T47D (cell line): ENCODE measurements around the gene PLA2G4B.

Source experiments
- DNase-seq, 2 experiments: peaks; one replicate each; pipeline versions ENCODE4 v3.0.0 to v3.0.0-alpha.2; 2011 to 2012; ENCODE audit warnings: low read depth in 1 of 2, low spot score in 1 of 2
- JUND ChIP-seq: IDR thresholded peaks from 2 replicates; pipeline ENCODE4 v1.6.1; 2012; ENCODE audit warnings: low read depth
- in situ Hi-C: cut with HindIII; loops from 2 replicates; pipeline ENCODE4 v1.10.0; 2016; ENCODE audit warnings: low sequenced_read_pairs, low pct_unique_long_range_greater_than_20kb

The PLA2G4B gene

DNA sequence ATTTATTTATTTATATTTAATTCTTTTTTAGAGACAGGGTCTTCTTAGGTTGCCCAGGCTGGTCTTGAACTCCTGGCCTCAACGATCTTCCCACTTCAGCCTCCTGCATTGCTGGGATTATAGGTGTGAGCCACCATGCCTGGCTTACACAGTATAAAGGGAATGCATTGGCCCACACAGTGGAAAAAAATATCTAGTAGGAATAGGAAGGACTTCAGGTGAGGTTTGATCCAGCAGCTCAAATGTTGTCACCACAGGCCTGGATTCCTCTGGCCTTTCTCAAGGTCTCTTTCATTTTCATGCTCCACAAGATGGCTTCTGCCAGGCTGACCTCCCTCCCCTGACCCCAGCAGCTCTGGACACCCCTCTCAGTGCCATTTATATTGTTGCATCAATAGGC lies 57.3 kb downstream of the PLA2G4B start:
- in situ Hi-C loops, result no loop called here
- no peak for TF ChIP-seq JUND
- no peak for DNase-seq

DNA sequence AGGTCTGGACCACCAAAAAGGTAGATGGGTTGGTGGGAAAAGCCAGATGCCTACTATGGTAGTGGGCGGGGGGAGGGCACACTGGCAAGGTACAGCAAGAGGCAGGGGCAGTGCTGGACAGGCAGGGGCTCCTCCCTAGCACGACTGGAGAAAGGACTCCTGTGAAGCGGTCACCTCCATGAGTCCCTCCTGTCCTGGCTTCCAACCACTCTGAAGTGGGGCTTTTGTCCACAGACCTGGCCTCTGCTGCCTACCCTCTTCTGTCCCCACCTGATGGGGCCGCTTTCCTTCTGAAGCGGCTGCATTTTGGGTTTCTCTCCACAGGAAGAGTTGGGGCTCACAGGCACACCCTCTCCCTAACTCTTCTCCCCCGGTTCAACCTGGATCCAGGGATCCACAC lies 57.9 kb downstream of the PLA2G4B start:
- DNase-seq, result no peak
- in situ Hi-C loops, result no loop called here

DNA sequence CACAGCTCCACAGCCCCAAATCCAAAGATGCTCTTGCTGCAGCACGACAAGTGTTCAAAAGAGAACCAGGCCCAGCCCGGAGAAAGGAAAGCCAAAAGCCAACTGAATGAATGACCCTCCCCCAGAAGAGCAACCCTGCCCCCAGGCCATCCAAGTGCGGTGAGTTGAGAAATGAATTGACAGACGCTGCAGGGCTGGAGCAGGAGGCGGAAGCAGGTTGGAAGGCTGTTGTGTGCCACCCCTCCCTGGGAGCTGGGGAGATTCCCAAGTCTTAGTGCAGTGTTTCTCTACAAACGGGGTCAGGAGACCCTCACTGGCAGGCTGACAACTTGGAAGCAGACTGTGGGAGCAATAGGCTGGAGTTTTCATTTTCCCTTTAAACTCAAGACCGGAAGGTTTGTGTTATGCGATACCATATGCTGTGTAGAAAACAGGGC lies 58.7 kb downstream of the PLA2G4B start:
- no peak for TF ChIP-seq JUND
- no peak for DNase-seq
- in situ Hi-C loops, result no loop called here

More for the DNA sequence above, 57.9 kb downstream of the PLA2G4B start:
- no peak for TF ChIP-seq JUND
